GM12878 (cell line): ENCODE data around the gene ZNF655. TPM values are rescaled to one million over a fixed set of nuclear protein-coding genes. Genes with fewer than 3 reads are reported as not detected.

Experiments used
- ATF7 ChIP-seq: fragments of 450-650 bp; IDR thresholded peaks from 2 replicates; pipeline ENCODE4 v1.6.1; 2016; ENCODE audit warnings: low read depth, mild to moderate bottlenecking
- BRCA1 ChIP-seq: IDR thresholded peaks from 2 replicates; pipeline ENCODE4 v1.6.1; 2011; ENCODE audit warnings: low read depth, low read length, improper control_type of control experiment
- CREM ChIP-seq: IDR thresholded peaks from 2 replicates; pipeline ENCODE4 v1.6.1; 2014; ENCODE audit warnings: antibody characterized with exemption, low read depth
- ETV6 ChIP-seq, 2 experiments: fragments of 450-650 bp in 1 of 2; IDR thresholded peaks in 1 of 2; conservative IDR thresholded peaks in 1 of 2; 2 replicates each; pipeline ENCODE4 v1.6.1; 2014; ENCODE audit warnings: antibody characterized with exemption in 1 of 2, borderline replicate concordance in 1 of 2, low read depth in 1 of 2, mild to moderate bottlenecking in 1 of 2, moderate library complexity in 1 of 2
- FOXM1 ChIP-seq: IDR thresholded peaks from 2 replicates; pipeline ENCODE4 v1.6.1; 2012; ENCODE audit warnings: low read depth, mild to moderate bottlenecking, inconsistent platforms, low read length, moderate library complexity
- GATAD2B ChIP-seq: fragments of 450-650 bp; conservative IDR thresholded peaks from 2 replicates; pipeline ENCODE4 v1.6.1; 2017; ENCODE audit warnings: low read depth, mild to moderate bottlenecking, moderate library complexity
- HCFC1 ChIP-seq: fragments of 150-350 bp; IDR thresholded peaks from 2 replicates; pipeline ENCODE4 v1.6.1; 2014; ENCODE audit warnings: low read length
- HSF1 ChIP-seq: fragments of 150-350 bp; IDR thresholded peaks from 2 replicates; pipeline ENCODE4 v1.6.1; 2014; ENCODE audit warnings: mild to moderate bottlenecking, low read depth, low read length
- JUNB ChIP-seq: IDR thresholded peaks from 2 replicates; pipeline ENCODE4 v1.6.1; 2016; ENCODE audit warnings: antibody characterized with exemption, mild to moderate bottlenecking
- PAX5 ChIP-seq: IDR thresholded peaks from 2 replicates; pipeline ENCODE4 v1.6.1; 2011; ENCODE audit warnings: low read depth, low read length, borderline replicate concordance
- ZNF274 ChIP-seq: IDR thresholded peaks from one replicate; pipeline ENCODE4 v1.8.0; 2011; ENCODE audit not compliant: insufficient read length, insufficient read depth
- polyA plus RNA-seq, 11 experiments: library from polyadenylated mRNA; depleted of rRNA in 4 of 11; unstranded in 6 of 11; stranded (reverse) in 5 of 11; fragments of >200 nt; fragmentation: Nextera tagmentation in 4 of 11; fragmentation: Illumina TruSeq in 1 of 11; extraction: Ambion mirVana in 4 of 11; extraction: Trizol in 1 of 11; gene quantifications; 1 replicate in 1 of 11; 2 replicates in 10 of 11; pipeline versions ENCODE4 v1.2.1 to v1.2.3, GENCODE V29; 2011 to 2016; ENCODE audit warnings: inconsistent platforms in 2 of 11, missing spikeins in 2 of 11, low read depth in 1 of 11
- total RNA-seq, 4 experiments: library from RNA; depleted of rRNA in 3 of 4; stranded (reverse); fragments of >200 nt in 3 of 4; fragmentation: Illumina TruSeq in 1 of 4; extraction: Trizol in 1 of 4; gene quantifications; 2 replicates each; pipeline versions ENCODE4 v1.2.1 to v1.2.3, GENCODE V29; 2013 to 2021
- TF ChIP-seq, protein P1 (sequence below): IDR thresholded peaks from 2 replicates; pipeline ENCODE4 v1.6.1; 2012; ENCODE audit warnings: mild to moderate bottlenecking, low read depth, low read length
- TF ChIP-seq, protein P2 (sequence below): IDR thresholded peaks from 2 replicates; pipeline ENCODE4 v1.6.1; 2012; ENCODE audit warnings: low read depth, low read length, improper control_type of control experiment

Gene ZNF655
- total and polyA plus RNA-seq, 10 of the 15 experiments (the other 5 are each of a cell fraction or from before 2014, with no cell fraction given), result 14.5 to 107 (median 52.8) TPM

GRCh38 chr7:99551767-99552463 lies 6.5 kb upstream of the ZNF655 start, which contains the start of gene FAM200A (continued):
- TF ChIP-seq FOXM1, result no peak
- peak in 1 of 2 experiments; percentile 33; a peak in 1 of 4 replicates for TF ChIP-seq ETV6 (conservative IDR thresholded peaks at IDR 0.05 in 1 of 2, IDR thresholded peaks at IDR 0.05 in 1 of 2; ENCODE audit: borderline replicate concordance in 1 of 2, low read depth in 1 of 2)
- TF ChIP-seq HSF1, result no peak
- no peak for TF ChIP-seq BRCA1
- peak; percentile 58; the same call in 1 of the 2 replicates for TF ChIP-seq PAX5
- peak; percentile 72; the same call in 1 of the 2 replicates for TF ChIP-seq HCFC1
- TF ChIP-seq, protein P1, sequence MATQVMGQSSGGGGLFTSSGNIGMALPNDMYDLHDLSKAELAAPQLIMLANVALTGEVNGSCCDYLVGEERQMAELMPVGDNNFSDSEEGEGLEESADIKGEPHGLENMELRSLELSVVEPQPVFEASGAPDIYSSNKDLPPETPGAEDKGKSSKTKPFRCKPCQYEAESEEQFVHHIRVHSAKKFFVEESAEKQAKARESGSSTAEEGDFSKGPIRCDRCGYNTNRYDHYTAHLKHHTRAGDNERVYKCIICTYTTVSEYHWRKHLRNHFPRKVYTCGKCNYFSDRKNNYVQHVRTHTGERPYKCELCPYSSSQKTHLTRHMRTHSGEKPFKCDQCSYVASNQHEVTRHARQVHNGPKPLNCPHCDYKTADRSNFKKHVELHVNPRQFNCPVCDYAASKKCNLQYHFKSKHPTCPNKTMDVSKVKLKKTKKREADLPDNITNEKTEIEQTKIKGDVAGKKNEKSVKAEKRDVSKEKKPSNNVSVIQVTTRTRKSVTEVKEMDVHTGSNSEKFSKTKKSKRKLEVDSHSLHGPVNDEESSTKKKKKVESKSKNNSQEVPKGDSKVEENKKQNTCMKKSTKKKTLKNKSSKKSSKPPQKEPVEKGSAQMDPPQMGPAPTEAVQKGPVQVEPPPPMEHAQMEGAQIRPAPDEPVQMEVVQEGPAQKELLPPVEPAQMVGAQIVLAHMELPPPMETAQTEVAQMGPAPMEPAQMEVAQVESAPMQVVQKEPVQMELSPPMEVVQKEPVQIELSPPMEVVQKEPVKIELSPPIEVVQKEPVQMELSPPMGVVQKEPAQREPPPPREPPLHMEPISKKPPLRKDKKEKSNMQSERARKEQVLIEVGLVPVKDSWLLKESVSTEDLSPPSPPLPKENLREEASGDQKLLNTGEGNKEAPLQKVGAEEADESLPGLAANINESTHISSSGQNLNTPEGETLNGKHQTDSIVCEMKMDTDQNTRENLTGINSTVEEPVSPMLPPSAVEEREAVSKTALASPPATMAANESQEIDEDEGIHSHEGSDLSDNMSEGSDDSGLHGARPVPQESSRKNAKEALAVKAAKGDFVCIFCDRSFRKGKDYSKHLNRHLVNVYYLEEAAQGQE, result no peak
- no peak for TF ChIP-seq ZNF274
- TF ChIP-seq, protein P2, sequence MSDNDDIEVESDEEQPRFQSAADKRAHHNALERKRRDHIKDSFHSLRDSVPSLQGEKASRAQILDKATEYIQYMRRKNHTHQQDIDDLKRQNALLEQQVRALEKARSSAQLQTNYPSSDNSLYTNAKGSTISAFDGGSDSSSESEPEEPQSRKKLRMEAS, result no peak
- peak; percentile 51; the same call in 1 of the 2 replicates for TF ChIP-seq GATAD2B
- TF ChIP-seq ATF7, result peak; percentile 53; the same call in 1 of the 2 replicates
- peak; percentile 99 for TF ChIP-seq CREM
- TF ChIP-seq JUNB, result no peak
